Stimulated activated CD8-positive, alpha-beta memory T cell treated with anti-CD3 and anti-CD28 coated beads, Interleukin-4, amount 100 ng/mL, for 24 hours (primary cell): ENCODE results near the gene SBK2.

ENCODE experiments used
- DNase-seq: peaks from one replicate; pipeline ENCODE4 v3.0.0-alpha.2; 2020; ENCODE audit warnings: low read depth

Gene SBK2

GRCh38 chr19:55486043-55486970 is 50.6 kb downstream of the SBK2 start:
- DNase-seq: no peak

DNA sequence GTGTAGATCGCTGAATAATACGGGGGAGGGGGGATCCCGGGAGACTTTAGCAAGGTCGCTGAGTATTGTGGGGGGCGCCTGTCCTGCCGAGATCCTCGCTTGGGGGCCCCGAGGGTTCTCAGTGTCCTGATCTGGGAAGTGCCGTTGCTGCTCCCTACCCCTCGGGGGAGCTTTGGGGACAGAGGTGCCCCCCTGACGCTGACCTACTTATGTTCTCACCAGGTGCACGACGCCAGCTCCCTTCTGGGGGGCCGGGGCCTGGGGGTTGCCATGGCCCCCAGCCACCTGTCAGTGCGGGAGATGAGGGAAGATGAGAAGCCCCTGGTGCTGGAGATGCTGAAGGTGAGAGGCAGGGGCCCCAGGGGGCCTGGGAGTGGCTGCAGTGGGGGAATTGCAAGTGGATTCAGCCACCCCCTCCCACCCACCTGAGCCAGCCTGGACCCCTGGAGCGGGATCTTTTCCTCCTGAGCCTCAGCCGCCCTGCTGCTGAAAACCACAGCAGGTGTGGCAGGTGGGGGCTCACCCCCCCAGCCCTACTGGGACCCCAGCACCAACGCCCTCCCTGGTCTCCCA is 51.4 kb downstream of the SBK2 start:
- no peak for DNase-seq

GRCh38 chr19:55484593-55485438 is 52.1 kb downstream of the SBK2 start, which contains the start of gene NAT14:
Gene NAT14 (plus strand): TSS chr19:55485188. CDS start chr19:55485709, 521 bp downstream.
- peak; percentile 48 for DNase-seq

DNA sequence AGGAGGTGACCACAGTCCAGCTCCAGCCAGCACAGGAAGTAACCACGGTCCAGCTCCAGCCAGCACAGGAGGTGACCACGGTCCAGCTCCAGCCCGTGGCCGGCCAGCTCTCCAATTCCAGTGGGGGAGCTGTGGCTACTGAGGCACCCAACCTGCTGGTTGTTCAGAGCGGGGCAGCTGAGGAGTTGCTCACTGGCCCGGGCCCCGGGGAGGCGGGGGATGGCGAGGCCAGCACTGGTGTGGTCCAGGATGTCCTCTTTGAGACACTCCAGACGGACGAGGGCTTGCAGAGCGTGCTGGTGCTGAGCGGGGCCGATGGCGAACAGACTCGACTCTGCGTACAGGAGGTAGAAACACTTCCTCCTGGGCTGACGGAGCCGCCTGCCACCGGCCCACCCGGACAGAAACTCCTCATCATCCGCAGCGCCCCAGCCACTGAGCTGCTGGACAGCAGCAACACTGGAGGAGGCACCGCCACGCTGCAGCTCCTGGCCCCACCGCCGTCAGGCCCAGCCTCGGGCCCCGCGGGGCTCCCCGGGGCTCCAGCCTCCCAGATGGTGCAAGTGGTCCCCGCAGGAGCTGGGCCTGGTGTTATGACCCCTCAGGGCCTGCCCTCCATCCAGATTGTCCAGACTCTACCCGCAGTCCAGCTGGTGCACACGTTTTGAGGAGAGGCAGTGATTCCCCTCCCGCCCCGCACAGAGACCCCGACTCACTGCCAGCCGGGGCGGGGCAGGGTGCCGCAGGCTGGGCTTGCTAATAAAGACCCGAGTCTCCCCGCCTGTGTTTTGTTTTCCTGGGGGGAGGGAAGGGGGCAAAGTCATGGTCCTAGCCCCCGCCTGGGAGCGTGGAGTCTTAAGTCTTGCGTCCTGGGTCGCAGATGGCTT is 53.0 kb downstream of the SBK2 start:
- DNase-seq: no peak

DNA sequence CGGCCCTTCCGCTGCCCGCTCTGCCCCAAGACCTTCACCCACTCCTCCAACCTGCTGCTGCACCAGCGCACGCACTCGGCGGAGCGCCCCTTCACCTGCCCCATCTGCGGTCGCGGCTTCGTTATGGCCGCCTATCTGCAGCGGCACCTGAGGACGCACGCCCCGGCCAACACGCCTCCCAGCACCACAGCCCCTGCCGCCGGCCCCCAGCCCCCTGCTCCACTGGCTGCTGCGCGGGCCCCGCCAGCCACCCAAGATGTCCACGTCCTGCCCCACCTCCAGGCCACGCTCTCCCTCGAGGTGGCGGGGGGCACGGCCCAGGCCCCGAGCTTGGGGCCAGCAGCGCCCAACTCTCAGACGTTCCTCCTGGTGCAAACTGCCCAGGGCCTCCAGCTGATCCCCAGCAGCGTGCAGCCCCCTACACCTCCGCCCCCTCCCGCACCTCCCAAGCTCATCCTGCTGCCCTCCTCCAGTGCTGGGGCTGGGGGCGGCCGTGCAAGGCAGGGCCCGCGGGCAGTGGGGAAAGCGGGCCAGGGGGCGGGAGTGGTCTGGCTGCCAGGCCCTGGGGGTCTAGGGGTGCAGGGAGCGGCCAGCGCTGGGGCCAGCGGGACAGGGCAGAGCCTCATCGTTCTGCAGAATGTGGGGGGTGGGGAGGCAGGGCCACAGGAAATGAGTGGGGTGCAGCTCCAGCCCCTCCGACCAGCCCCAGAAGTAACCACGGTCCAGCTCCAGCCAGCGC is 53.8 kb downstream of the SBK2 start:
- DNase-seq: no peak

GRCh38 chr19:55482156-55482961 is 54.6 kb downstream of the SBK2 start:
- DNase-seq: no peak

- DNase-seq: no peak
Observed at GRCh38 chr19:55481794-55482155, 55.2 kb downstream of the SBK2 start.

DNA sequence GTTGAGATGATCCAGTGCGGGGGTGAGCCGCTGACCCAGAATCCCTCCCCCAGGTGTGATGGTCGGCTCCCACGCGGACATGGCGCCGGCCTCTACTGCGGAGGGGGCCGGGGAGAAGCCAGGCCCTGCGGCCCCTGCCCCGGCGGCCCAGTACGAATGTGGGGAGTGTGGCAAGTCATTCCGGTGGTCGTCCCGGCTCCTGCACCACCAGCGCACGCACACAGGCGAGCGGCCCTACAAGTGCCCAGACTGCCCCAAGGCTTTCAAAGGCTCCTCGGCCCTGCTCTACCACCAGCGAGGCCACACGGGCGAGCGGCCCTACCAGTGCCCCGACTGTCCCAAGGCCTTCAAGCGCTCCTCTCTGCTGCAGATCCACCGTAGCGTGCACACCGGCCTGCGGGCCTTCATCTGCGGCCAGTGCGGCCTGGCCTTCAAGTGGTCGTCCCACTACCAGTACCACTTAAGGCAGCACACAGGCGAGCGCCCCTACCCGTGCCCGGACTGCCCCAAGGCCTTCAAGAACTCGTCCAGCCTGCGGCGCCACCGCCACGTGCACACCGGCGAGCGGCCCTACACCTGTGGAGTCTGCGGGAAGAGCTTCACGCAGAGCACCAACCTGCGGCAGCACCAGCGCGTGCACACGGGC is 55.7 kb downstream of the SBK2 start:
- DNase-seq: no peak

DNA sequence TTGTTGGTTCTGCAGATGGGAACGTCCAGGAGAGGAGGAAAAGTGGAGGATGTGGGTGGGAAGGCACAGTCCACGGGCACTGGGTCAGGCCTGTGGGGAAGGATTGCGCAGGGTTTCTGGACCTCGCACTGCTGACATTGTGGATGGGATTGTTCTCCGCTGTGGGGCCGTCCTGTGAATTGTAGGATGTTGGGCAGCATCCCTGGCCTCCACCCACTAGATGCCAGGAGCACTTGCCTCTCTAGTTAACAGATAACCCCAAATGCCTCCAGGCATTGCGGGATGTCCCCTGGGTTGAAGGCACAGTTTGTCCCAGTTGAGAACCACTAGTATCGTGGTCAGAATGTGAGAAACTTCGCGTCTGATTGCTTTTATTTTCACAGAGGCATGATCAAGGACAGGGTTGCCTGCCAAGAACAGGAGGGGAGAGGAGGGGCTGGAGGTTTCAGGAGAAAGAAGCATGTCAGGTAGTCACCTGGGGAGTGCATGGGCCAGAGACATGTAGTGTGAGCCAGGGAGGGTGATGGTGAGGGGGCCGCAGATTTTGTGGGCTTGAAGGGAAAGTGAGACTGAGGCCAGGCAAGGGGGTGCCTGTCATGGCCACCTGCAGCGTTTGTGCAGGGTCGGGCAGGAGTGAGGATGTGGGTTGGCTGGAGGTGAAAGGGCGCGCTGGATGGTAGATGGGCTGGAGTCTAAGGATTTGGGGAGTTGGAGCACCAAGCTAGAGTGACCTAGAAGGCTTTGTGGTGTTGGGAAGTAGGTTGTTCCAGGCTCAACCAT is 57.3 kb downstream of the SBK2 start:
- no peak for DNase-seq

- no peak for DNase-seq
Observed at GRCh38 chr19:55479045-55479444, 57.9 kb downstream of the SBK2 start.
